Measurements from ENCODE around the gene SCAF4. TPM values are rescaled to one million over a fixed set of nuclear protein-coding genes. Genes with fewer than 3 reads are reported as not detected.

The SCAF4 gene
- total and polyA plus RNA-seq, 2 of the 8 experiments (the other 6 are each of a cell fraction or from before 2014, with no cell fraction given) = 28.9 to 55.1 TPM

- H3K56ac ChIP-seq (replicated peaks; ENCODE audit: insufficient read length, low read depth, low read length) = no peak overlapping the region
- DNase-seq (ENCODE audit: low read depth in 1 of 2, low spot score in 2 of 2) (no peak), FAIRE-seq (no peak)
- no peak overlapping the region for H3K14ac ChIP-seq (ENCODE audit: insufficient read length)
- H4K8ac ChIP-seq (ENCODE audit: extremely low read depth, insufficient read depth, low read length) = no peak overlapping the region
- H2BK5ac ChIP-seq (ENCODE audit: low read depth, low read length) = no peak overlapping the region
- H3K18ac ChIP-seq (ENCODE audit: extremely low read depth, low read length) = no peak overlapping the region
- no peak overlapping the region for H3K27ac ChIP-seq (ENCODE audit: low read depth, low read length)
- H2BK12ac ChIP-seq (ENCODE audit: low read depth, low read length) = no peak overlapping the region
- no peak overlapping the region for H4K5ac ChIP-seq (ENCODE audit: insufficient read length, low read depth, low read length)
- WGBS, 2 experiments (ENCODE audit: extremely low coverage in 1 of 2, insufficient coverage in 1 of 2, insufficient read length in 1 of 2, insufficient replicate concordance in 2 of 2, low coverage in 1 of 2, low lambda C conversion rate in 2 of 2, missing lambda C conversion rate in 1 of 2) = 75% methylated on average over 5 of the region's 5 CpGs; no CpG with 5 or more reads in 1 of the 2 experiments
- 0 out of 2 replicates have a peak, but pooled peaks cover 3% of the 10 kb centered on the region for H3K79me1 ChIP-seq (ENCODE audit: low read depth, low read length)
- no peak overlapping the region for H2AFZ ChIP-seq (ENCODE audit: low read length)
- CTCF ChIA-PET (ENCODE audit: partially characterized antibody) = no interaction called here
- peak overlapping the region in 1 of 4 experiments; percentile 34; a peak in 1 of 7 replicates for H3K9ac ChIP-seq (replicated peaks in 1 of 4; ENCODE audit: extremely low read depth in 1 of 4, low read depth in 3 of 4, low read length in 3 of 4)
- POLR2A ChIA-PET (ENCODE audit: partially characterized antibody) = interaction anchor here (1.2 kb wide), 2 partner anchors 18 to 44 kb away, joined by 3 read pairs; no protein-coding TSS in a partner anchor
- peaks cover 0 to 17% (median 5%) of the 10 kb centered on the region in 4 experiments; a peak in 3 of 7 replicates for H3K4me1 ChIP-seq (replicated peaks in 1 of 4; ENCODE audit: control insufficient read depth in 3 of 4, insufficient read depth in 4 of 4, low read length in 3 of 4)
- TF ChIP-seq, protein P1, sequence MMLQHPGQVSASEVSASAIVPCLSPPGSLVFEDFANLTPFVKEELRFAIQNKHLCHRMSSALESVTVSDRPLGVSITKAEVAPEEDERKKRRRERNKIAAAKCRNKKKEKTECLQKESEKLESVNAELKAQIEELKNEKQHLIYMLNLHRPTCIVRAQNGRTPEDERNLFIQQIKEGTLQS (IDR thresholded peaks at IDR 0.05; ENCODE audit: insufficient read depth, low read depth, low read length) = no peak
- TF ChIP-seq RFX5 (IDR thresholded peaks at IDR 0.05; ENCODE audit: borderline replicate concordance, low read depth, low read length) (no peak), JUN (IDR thresholded peaks at IDR 0.05; ENCODE audit: low read depth, low read length) (no peak)
- peaks cover 14 to 25% of the 10 kb centered on the region in 2 experiments for H4K20me1 ChIP-seq (replicated peaks in 1 of 2; ENCODE audit: control insufficient read depth in 1 of 2, insufficient read depth in 2 of 2, low read length in 2 of 2)
- H3K4me3 ChIP-seq (ENCODE audit: extremely low read depth in 1 of 4, insufficient read depth in 2 of 4, low read depth in 3 of 4, low read length in 4 of 4) = no peak overlapping the region
- H3K23me2 ChIP-seq (ENCODE audit: low read depth, low read length) = no peaks in the 10 kb centered on the region
- no peak overlapping the region for H2BK15ac ChIP-seq (ENCODE audit: low read length)
- H3K23ac ChIP-seq (ENCODE audit: insufficient read length) = no peak overlapping the region
- H2AK5ac ChIP-seq (ENCODE audit: low read depth, low read length) = no peak overlapping the region
- H3K79me2 ChIP-seq (ENCODE audit: control insufficient read depth in 1 of 2, insufficient read depth in 2 of 2, low read length in 2 of 2) = peaks cover 17 to 99% of the 10 kb centered on the region in 2 experiments
- H2BK120ac ChIP-seq (replicated peaks; ENCODE audit: low read depth, low read length) = no peak overlapping the region
- H3K27me3 ChIP-seq (replicated peaks in 1 of 4; ENCODE audit: control insufficient read depth in 3 of 4, extremely low read depth in 1 of 4, insufficient read depth in 3 of 4, low read length in 3 of 4) = no peaks in the 10 kb centered on the region
- H3K36me3 ChIP-seq (ENCODE audit: control insufficient read depth in 2 of 4, insufficient read depth in 4 of 4, low read length in 3 of 4) = no peaks in the 10 kb centered on the region
- H2BK20ac ChIP-seq (ENCODE audit: low read length) = no peak overlapping the region
- H3K4me2 ChIP-seq (ENCODE audit: insufficient read depth in 1 of 2, low read depth in 2 of 2, low read length in 2 of 2) = no peak overlapping the region
- no peaks in the 10 kb centered on the region for H3K9me3 ChIP-seq (ENCODE audit: insufficient read depth in 2 of 2, low read depth in 1 of 2, low read length in 1 of 2)
- no peak overlapping the region for H4K91ac ChIP-seq (replicated peaks; ENCODE audit: insufficient read length, low read length)
- H3K4ac ChIP-seq (replicated peaks; ENCODE audit: insufficient read length, low read depth, low read length) = no peak overlapping the region
Measured at GRCh38 chr21:31713973-31714740, 17.8 kb downstream of the SCAF4 start.
